ENCODE data around the gene TRIM2. TPM values are rescaled to one million over a fixed set of nuclear protein-coding genes. Genes with fewer than 3 reads are reported as not detected.

TRIM2 gene
- total RNA-seq, 1 donor: 39.8 TPM

GRCh38 chr4:153282023-153282422 lies 77.8 kb downstream of the TRIM2 start:
- Histone ChIP-seq H3K4me2 (ENCODE audit: insufficient read depth, low read length) (no peak overlapping the region), H3K36me3 (ENCODE audit: insufficient read depth, low read length) (peaks cover 3% of the 10 kb centered on the region), H3K9me3 (ENCODE audit: low read depth, low read length) (peaks cover 2% of the 10 kb centered on the region), H3K27me3 (ENCODE audit: insufficient read depth, low read length) (no peaks in the 10 kb centered on the region), H3K27ac (ENCODE audit: low read depth, low read length) (no peak overlapping the region), H3K4me1 (ENCODE audit: insufficient read depth, low read length) (no peaks in the 10 kb centered on the region), H3K79me2 (ENCODE audit: insufficient read depth, low read length) (no peaks in the 10 kb centered on the region), H2AFZ (ENCODE audit: low read length) (no peak overlapping the region), H3K4me3 (ENCODE audit: insufficient read depth, low read length) (no peak overlapping the region), H4K20me1 (ENCODE audit: insufficient read depth, low read length) (no peaks in the 10 kb centered on the region)
- no peak for DNase-seq (ENCODE audit: insufficient read length, low spot score, missing footprints)
- TF ChIP-seq, protein P1, sequence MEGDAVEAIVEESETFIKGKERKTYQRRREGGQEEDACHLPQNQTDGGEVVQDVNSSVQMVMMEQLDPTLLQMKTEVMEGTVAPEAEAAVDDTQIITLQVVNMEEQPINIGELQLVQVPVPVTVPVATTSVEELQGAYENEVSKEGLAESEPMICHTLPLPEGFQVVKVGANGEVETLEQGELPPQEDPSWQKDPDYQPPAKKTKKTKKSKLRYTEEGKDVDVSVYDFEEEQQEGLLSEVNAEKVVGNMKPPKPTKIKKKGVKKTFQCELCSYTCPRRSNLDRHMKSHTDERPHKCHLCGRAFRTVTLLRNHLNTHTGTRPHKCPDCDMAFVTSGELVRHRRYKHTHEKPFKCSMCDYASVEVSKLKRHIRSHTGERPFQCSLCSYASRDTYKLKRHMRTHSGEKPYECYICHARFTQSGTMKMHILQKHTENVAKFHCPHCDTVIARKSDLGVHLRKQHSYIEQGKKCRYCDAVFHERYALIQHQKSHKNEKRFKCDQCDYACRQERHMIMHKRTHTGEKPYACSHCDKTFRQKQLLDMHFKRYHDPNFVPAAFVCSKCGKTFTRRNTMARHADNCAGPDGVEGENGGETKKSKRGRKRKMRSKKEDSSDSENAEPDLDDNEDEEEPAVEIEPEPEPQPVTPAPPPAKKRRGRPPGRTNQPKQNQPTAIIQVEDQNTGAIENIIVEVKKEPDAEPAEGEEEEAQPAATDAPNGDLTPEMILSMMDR (IDR thresholded peaks at IDR 0.05; ENCODE audit: extremely low read depth, low read depth, low read length): no peak

- DNase-seq (ENCODE audit: insufficient read length, low spot score, missing footprints): no peak
- no peak overlapping the region for H3K4me3 ChIP-seq (ENCODE audit: insufficient read depth, low read length)
- H3K36me3 ChIP-seq (ENCODE audit: insufficient read depth, low read length): peaks cover 3% of the 10 kb centered on the region
- no peaks in the 10 kb centered on the region for H4K20me1 ChIP-seq (ENCODE audit: insufficient read depth, low read length)
- TF ChIP-seq, protein P1 (IDR thresholded peaks at IDR 0.05; ENCODE audit: extremely low read depth, low read depth, low read length): no peak
- peaks cover 2% of the 10 kb centered on the region for H3K9me3 ChIP-seq (ENCODE audit: low read depth, low read length)
- H2AFZ ChIP-seq (ENCODE audit: low read length): no peak overlapping the region
- no peaks in the 10 kb centered on the region for H3K79me2 ChIP-seq (ENCODE audit: insufficient read depth, low read length)
- no peaks in the 10 kb centered on the region for H3K4me1 ChIP-seq (ENCODE audit: insufficient read depth, low read length)
- H3K4me2 ChIP-seq (ENCODE audit: insufficient read depth, low read length): no peak overlapping the region
- H3K27me3 ChIP-seq (ENCODE audit: insufficient read depth, low read length): no peaks in the 10 kb centered on the region
- H3K27ac ChIP-seq (ENCODE audit: low read depth, low read length): no peak overlapping the region
Observed at GRCh38 chr4:153283260-153283659, 79.0 kb downstream of the TRIM2 start.

- Histone ChIP-seq H2AFZ (ENCODE audit: low read length) (no peak overlapping the region), H3K4me2 (ENCODE audit: insufficient read depth, low read length) (no peak overlapping the region), H3K9me3 (ENCODE audit: low read depth, low read length) (no peaks in the 10 kb centered on the region), H3K36me3 (ENCODE audit: insufficient read depth, low read length) (no peaks in the 10 kb centered on the region), H4K20me1 (ENCODE audit: insufficient read depth, low read length) (no peaks in the 10 kb centered on the region), H3K27me3 (ENCODE audit: insufficient read depth, low read length) (no peaks in the 10 kb centered on the region), H3K4me1 (ENCODE audit: insufficient read depth, low read length) (peaks cover 8% of the 10 kb centered on the region), H3K27ac (ENCODE audit: low read depth, low read length) (no peak overlapping the region), H3K79me2 (ENCODE audit: insufficient read depth, low read length) (no peaks in the 10 kb centered on the region), H3K4me3 (ENCODE audit: insufficient read depth, low read length) (no peak overlapping the region)
- DNase-seq (ENCODE audit: insufficient read length, low spot score, missing footprints): no peak
- TF ChIP-seq, protein P1 (IDR thresholded peaks at IDR 0.05; ENCODE audit: extremely low read depth, low read depth, low read length): no peak
Observed at GRCh38 chr4:153290134-153290533, 85.9 kb downstream of the TRIM2 start.

GRCh38 chr4:153291562-153291961 lies 87.3 kb downstream of the TRIM2 start:
- Histone ChIP-seq H4K20me1 (ENCODE audit: insufficient read depth, low read length) (no peaks in the 10 kb centered on the region), H3K4me2 (ENCODE audit: insufficient read depth, low read length) (no peak overlapping the region), H3K36me3 (ENCODE audit: insufficient read depth, low read length) (no peaks in the 10 kb centered on the region), H3K79me2 (ENCODE audit: insufficient read depth, low read length) (no peaks in the 10 kb centered on the region), H3K9me3 (ENCODE audit: low read depth, low read length) (no peaks in the 10 kb centered on the region), H3K27me3 (ENCODE audit: insufficient read depth, low read length) (no peaks in the 10 kb centered on the region), H2AFZ (ENCODE audit: low read length) (no peak overlapping the region), H3K27ac (ENCODE audit: low read depth, low read length) (no peak overlapping the region), H3K4me1 (ENCODE audit: insufficient read depth, low read length) (peaks cover 8% of the 10 kb centered on the region), H3K4me3 (ENCODE audit: insufficient read depth, low read length) (no peak overlapping the region)
- TF ChIP-seq, protein P1 (IDR thresholded peaks at IDR 0.05; ENCODE audit: extremely low read depth, low read depth, low read length): no peak
- no peak for DNase-seq (ENCODE audit: insufficient read length, low spot score, missing footprints)
